NCI-H460 (cell line): ENCODE measurements around the gene OFD1. TPM values are rescaled to one million over a fixed set of nuclear protein-coding genes. Genes with fewer than 3 reads are reported as not detected.
A peak's percentile ranks its signal among the peaks of the same experiment; 100 is the strongest.
"Not testable (repeated sequence)": the region's sequence is repeated elsewhere in the genome, so short reads cannot be mapped to it uniquely, and the experiment has no call there.

ENCODE experiments used
- DNase-seq: peaks from one replicate; pipeline ENCODE4 v3.0.0-alpha.2; 2016; ENCODE audit warnings: low read depth; ENCODE audit errors: extremely low read depth
- total RNA-seq: library from RNA; depleted of rRNA; stranded (reverse); fragments of >200 nt; shearing (Covaris generic); gene quantifications from 2 replicates; pipeline ENCODE4 v1.2.3, GENCODE V29; 2014

Gene OFD1
- total RNA-seq, 1 experiment from 2014 or later = 26.6 TPM

DNA sequence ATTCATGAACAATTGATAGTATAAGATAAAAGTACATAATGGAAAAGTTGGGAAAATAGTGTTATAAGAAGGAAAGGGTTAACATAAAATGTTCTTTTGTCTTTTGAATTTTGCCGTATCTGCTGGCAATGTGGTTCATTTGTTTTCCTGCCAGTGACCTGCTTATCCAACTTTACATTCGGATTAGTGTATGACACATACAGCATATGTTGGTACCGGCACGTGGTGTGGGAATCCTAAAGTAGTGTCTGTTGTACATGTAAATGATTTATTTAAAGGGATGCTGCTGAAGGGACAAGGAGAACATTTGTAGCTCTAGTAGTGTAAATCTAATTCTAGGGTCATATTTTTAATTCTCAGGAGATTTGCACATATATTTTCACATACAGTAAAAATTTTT, 34.2 kb upstream of the OFD1 start:
- DNase-seq = no peak

- no peak for DNase-seq
These were observed 32.3 kb upstream of the OFD1 start for GRCh38 chrX:13702111-13702789.

DNA sequence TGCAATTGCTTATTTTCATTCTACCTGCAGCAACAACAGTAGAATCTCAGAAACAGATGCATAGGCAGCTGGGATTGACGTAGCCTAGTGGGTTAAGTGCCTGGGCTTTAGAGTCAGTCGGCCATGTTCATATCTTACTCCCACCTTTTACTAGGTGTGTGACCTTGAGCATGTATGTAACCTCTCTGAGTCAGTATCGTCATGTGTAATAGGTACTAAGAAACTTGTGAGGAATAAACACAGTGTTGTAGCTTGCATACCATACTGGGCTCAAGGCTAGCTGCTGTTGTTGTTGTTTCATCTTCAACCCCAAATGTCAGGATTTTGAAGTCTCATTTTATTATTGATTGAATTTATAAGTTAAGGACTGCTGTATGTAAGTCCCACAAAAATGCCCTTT, 31.4 kb upstream of the OFD1 start:
- DNase-seq = no peak

DNA sequence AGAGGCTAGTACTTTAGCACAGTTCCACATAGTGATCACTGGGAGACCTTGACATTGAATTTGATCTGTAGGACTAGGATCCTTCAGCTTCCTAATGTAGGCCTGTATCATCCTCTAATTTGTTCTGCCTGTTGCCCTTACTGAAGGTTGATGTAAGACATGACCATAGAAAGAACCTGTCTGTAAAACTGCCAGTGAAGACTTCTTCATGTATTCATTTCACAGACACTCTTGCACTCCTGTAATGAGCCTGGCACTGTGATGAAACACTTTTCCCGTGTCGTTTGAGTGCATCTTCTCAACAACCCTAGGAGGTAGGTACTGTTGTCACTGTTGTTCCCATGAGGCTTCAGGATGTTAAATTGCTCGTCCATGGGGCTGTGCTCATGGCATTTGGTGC, 31.0 kb upstream of the OFD1 start:
- no peak for DNase-seq

- no peak for DNase-seq
These were observed 23.4 kb upstream of the OFD1 start for GRCh38 chrX:13711141-13711540.

DNA sequence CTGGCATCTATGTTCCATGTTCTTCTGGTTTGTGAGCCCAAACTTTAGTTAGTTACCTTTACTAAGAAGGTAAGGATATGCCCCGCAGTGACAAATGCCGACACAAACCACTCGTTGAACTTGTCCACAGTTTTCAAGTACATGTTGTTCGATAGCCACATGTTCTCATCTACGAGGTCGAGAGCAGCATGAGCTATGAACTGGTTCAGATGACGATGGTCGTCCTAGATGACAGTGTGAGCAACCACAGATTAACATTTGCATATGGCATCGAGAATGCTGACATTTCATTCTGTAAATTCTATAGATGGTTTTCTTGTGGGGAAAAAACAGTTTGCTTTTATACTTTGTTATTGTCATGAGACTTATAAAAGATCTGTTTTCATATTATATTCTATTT, 18.1 kb upstream of the OFD1 start:
- DNase-seq = no peak

DNA sequence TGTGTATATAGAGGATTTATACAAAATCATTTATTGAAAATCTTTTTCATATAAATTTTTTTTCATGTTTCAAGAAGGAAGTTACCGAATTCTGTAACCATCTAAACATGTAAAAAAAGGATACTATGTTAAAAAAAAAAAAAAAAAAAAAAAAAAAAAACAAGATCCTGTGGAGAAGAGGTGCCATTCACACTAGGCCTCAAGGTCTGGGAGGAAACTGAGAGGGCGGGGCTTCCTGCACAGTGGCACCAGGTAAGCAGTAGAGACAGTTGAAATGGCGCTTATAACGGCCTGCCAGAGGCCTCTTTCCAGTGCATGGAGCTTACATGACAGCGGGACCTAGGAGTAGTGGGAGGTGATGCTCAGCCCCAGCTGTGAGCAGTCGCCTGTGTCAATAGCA, 17.6 kb upstream of the OFD1 start:
- DNase-seq = no peak

GRCh38 chrX:13717700-13718472, 16.7 kb upstream of the OFD1 start:
- DNase-seq = no peak

GRCh38 chrX:13719192-13719856, 15.2 kb upstream of the OFD1 start:
- DNase-seq = no peak

GRCh38 chrX:13721371-13721770, 13.2 kb upstream of the OFD1 start:
- no peak for DNase-seq

- no peak for DNase-seq
These were observed 12.6 kb upstream of the OFD1 start for GRCh38 chrX:13721819-13722519.

DNA sequence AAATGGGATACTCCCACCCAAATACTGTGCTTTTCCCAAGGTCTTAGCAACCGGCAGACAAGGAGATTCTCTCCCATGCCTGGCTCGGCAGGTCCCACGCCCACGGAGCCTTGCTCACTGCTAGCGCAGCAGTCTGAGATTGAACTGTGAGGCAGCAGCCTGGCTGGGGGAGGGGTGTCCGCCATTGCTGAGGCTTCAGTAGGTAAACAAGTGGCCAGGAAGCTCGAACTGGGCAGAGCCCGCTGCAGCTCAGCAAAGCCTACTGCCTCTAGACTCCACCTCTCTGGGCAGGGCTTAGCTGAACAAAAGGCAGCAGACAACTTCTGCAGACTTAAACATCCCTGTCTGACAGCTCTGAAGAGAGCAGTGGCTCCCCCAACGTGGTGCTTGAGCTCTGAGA, 9.7 kb upstream of the OFD1 start:
- not testable (repeated sequence) for DNase-seq

GRCh38 chrX:13726583-13726982, 8.0 kb upstream of the OFD1 start:
- DNase-seq = not testable (repeated sequence)

- DNase-seq = not testable (repeated sequence)
These were observed 4.0 kb upstream of the OFD1 start for GRCh38 chrX:13730523-13730922.

DNA sequence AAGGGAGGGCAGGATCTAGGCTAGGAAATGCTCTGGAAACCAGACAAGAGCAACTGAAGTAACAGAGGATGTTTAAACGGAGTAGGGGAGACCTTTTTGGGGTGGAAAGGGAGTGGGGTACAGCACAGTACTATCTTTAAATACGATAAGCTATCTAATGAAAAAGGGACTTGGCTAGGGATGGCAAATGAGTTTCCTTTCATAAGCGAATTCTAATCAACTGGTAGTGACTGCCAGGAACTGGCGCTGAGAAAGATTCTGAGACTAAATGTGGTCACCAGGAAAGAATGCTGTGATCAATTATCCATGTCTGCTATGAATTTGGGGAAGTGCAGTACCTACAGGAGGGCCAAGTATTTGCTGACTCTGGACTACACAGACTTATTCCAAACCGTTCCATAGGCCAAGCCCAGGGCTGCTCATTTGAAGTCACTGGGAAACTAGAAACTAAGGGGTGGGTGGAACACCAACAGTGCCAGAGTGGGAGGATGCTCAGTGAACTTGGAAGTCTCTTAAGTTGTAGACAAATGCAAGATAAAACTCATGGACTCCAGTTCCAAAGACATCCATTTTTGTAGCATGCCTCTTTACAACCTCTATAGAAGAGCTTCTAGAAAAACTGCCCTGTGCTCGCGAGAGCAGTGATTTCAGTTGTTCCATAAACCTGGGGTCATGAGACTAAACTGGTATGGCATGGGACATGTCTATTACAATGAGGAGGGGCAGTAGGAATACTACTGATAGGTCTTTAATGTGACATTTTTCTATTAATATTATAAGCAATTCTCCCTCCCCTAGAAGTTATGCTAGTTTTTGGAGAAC, 2.1 kb upstream of the OFD1 start:
- no peak for DNase-seq

DNA sequence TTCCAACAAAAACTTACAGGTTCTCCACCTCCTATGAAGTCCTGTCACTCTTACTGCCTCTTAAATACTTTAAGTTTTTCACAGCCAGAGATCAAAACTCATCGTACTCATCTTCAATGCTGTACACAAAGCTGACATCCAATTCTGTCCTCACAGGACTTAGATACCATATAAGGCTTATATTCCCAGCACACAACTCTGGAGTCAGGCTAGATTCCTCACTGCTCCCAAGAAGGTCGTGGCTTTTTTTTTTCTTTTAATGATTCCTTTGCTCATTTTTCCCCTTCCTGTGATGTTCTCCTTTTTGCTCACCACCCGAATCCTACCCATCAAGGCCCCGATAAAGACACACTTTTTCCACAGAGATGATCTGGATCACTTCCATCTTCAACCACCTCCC, 1.0 kb upstream of the OFD1 start:
- DNase-seq = no peak

GRCh38 chrX:13741695-13742094, 7.1 kb downstream of the OFD1 start:
- DNase-seq = no peak

DNA sequence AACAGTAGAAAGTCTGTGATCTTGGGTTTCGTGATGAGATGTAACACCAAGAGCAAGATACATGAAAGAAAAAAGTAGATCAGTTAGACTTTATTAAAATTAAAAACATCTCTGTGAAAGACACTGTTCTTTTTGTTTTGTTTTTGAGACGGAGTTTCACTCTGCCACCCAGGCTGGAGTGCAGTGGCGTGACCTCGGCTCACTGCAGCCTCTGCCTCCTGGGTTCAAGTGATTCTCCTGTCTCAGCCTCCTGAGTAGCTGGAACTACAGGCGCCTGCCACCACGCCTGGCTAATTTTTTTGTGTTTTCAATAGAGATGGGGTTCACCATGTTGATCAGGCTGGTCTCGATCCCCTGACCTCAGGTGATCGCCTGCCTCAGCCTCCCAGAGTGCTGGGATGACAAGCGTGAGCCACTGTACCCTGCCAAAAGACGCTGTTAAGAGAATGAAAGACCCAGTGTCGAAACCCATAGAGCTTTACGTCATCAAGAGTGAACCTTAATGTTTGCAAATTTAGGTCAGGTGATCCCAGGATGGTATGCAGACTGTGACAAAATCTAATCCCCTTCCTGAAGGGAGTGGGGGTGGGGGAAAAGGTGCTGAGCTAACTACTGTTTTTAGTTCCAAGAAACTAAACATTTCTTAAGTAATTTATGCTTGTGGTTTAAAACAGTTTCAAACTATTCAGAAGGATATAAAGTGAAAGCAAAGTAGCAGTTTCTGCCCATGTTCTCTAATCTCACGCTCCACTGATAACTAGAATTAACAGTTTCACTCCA, 8.0 kb downstream of the OFD1 start:
- no peak for DNase-seq

GRCh38 chrX:13747836-13748235, 13.3 kb downstream of the OFD1 start:
- peak; percentile 28 for DNase-seq

DNA sequence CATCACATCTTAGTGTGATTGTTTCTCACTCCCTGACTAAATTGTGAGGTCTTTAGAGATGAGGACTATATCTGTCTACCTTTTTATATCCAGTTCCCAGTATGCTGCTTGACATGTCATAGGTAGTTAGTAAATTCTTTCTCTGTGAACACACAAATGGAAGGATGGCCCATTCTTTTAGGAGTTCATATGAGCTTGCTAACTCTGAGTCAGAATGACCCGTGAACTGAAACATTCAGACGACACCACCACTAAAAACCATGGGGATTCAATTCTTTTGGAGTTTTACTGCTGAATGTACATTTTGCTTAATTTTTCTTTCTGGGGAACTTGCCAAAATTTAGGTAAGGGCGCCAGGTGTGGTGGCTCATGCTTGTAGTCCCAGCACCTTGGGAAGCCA, 13.9 kb downstream of the OFD1 start:
- no peak for DNase-seq
